K562 (cell line): ENCODE data around the gene CROT.

Experiments
- CREB1 ChIP-seq, 2 experiments: sonication (generic) in 1 of 2; formaldehyde crosslinking in 1 of 2; IDR thresholded peaks; 2 replicates each; pipeline versions ENCODE4 v1.6.1 to v1.8.0; 2012 to 2022; ENCODE audit warnings: inconsistent platforms in 1 of 2, mild to moderate bottlenecking in 1 of 2, missing genetic modification reagents in 1 of 2, moderate library complexity in 1 of 2
- DPF2 ChIP-seq: fragments of 450-650 bp; IDR thresholded peaks from 2 replicates; pipeline ENCODE4 v1.6.1; 2016
- ETV6 ChIP-seq, 3 experiments: fragments of 150-350 bp in 1 of 3; sonication (generic) in 1 of 3; formaldehyde crosslinking in 1 of 3; IDR thresholded peaks; 2 replicates each; pipeline versions ENCODE4 v1.6.1 to v1.8.0; 2014 to 2022; ENCODE audit warnings: borderline replicate concordance in 2 of 3, low read depth in 2 of 3, antibody characterized with exemption in 1 of 3, low read length in 1 of 3, mild to moderate bottlenecking in 1 of 3, missing genetic modification reagents in 1 of 3
- GTF2F1 ChIP-seq: IDR thresholded peaks from 2 replicates; pipeline ENCODE4 v1.6.1; 2011; ENCODE audit warnings: low read depth, low read length, improper control_type of control experiment
- KDM4B ChIP-seq, 2 experiments: fragments of 450-650 bp in 1 of 2; sonication (generic) in 1 of 2; IDR thresholded peaks; 2 replicates each; pipeline ENCODE4 v1.6.1; 2016 to 2017; ENCODE audit warnings: borderline replicate concordance in 2 of 2, antibody characterized with exemption in 1 of 2, low read depth in 1 of 2, mild to moderate bottlenecking in 1 of 2
- PHF8 ChIP-seq: fragments of 200-600 bp; sonication (generic); IDR thresholded peaks from 2 replicates; pipeline ENCODE4 v1.6.1; 2012; ENCODE audit warnings: mixed run types, mild to moderate bottlenecking, inconsistent platforms, low read length, moderate library complexity, borderline replicate concordance
- TAF9B ChIP-seq: fragments of 450-650 bp; IDR thresholded peaks from 2 replicates; pipeline ENCODE4 v1.6.1; 2018; ENCODE audit warnings: mild to moderate bottlenecking; ENCODE audit not compliant: partially characterized antibody
- ZFP30 ChIP-seq: fragments of 250-450 bp; sonication (Bioruptor Pico); IDR thresholded peaks from 2 replicates; pipeline ENCODE4 v1.8.0; 2022; ENCODE audit warnings: moderate library complexity, mild to moderate bottlenecking, inconsistent platforms, borderline replicate concordance
- ZNF146 ChIP-seq: IDR thresholded peaks from one replicate; pipeline ENCODE4 v1.6.1; 2018; ENCODE audit warnings: missing compliant biosample characterization; ENCODE audit not compliant: unreplicated experiment
- ZNF436 ChIP-seq: fragments of 250-450, 450-650 bp; sonication (Bioruptor Pico); formaldehyde crosslinking; IDR thresholded peaks from 2 replicates; pipeline ENCODE4 v1.7.0; 2020; ENCODE audit warnings: mild to moderate bottlenecking
- TF ChIP-seq, protein P1 (sequence below): fragments of 250-450 bp; sonication (Bioruptor Pico); IDR thresholded peaks from 2 replicates; pipeline ENCODE4 v1.5.0; 2020; ENCODE audit warnings: mild to moderate bottlenecking
- TF ChIP-seq, protein P2 (sequence below): sonication (generic); formaldehyde crosslinking; IDR thresholded peaks from 2 replicates; pipeline ENCODE4 v1.8.1; 2022; ENCODE audit warnings: missing genetic modification reagents
- TF ChIP-seq, protein P3 (sequence below): sonication (generic); formaldehyde crosslinking; IDR thresholded peaks from 2 replicates; pipeline ENCODE4 v1.8.1; 2023; ENCODE audit warnings: mild to moderate bottlenecking, missing genetic modification reagents

DNA sequence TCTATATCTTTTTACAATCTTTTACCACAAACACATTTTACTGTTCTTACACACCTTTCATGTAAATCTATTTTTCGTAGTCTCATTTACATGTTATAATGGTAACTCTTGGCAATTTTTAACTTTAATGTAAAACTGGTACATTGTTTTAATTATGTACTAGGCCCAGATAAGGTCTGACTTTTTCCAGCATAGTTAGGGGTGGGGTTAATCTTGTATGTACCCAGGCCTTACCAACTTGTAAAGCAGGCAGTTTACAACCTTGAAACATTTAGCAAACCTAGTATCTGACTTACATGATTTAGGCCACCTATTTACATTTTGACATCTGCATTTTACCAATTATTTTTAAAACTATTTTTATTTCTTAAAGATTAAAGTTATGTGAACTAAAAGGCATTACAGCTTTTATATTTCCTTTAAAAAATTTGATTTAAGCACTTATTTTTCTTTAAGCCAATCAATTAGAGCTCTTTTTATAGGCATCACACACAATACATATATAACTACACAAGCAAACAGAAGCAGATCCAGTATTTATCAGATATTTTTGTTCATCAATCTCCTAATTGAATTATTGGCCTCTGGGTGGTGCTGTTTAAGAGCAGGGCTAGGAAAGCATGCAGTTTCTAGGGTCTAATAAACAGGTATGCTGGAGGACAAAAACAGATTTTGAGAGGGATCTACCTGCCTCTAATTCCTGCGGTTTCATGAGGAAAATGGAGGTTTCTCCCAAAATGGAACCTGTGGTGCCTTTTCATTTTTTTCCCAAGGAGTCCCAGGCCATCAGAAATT is 19.7 kb upstream of the CROT start:
- TF ChIP-seq TAF9B (no peak), ZNF436 (CRISPR knock-in tag) (no peak), ZFP30 (CRISPR knock-in tag) (no peak), ETV6 (IDR thresholded peaks at IDR 0.05; ENCODE audit: borderline replicate concordance in 1 of 2, low read depth in 2 of 2, low read length in 1 of 2) (no peak), ETV6 (CRISPR knock-in tag; IDR thresholded peaks at IDR 0.05; ENCODE audit: borderline replicate concordance) (no peak), KDM4B (IDR thresholded peaks at IDR 0.05; ENCODE audit: borderline replicate concordance in 2 of 2, low read depth in 1 of 2) (no peak), GTF2F1 (no peak), DPF2 (no peak), PHF8 (no peak), ZNF146 (CRISPR knock-in tag) (no peak), CREB1 (IDR thresholded peaks at IDR 0.05) (no peak), CREB1 (CRISPR knock-in tag; IDR thresholded peaks at IDR 0.05) (no peak)
- TF ChIP-seq, protein P1, sequence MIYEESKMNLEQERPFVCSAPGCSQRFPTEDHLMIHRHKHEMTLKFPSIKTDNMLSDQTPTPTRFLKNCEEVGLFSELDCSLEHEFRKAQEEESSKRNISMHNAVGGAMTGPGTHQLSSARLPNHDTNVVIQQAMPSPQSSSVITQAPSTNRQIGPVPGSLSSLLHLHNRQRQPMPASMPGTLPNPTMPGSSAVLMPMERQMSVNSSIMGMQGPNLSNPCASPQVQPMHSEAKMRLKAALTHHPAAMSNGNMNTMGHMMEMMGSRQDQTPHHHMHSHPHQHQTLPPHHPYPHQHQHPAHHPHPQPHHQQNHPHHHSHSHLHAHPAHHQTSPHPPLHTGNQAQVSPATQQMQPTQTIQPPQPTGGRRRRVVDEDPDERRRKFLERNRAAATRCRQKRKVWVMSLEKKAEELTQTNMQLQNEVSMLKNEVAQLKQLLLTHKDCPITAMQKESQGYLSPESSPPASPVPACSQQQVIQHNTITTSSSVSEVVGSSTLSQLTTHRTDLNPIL (CRISPR knock-in tag), result no peak
- TF ChIP-seq, protein P2, sequence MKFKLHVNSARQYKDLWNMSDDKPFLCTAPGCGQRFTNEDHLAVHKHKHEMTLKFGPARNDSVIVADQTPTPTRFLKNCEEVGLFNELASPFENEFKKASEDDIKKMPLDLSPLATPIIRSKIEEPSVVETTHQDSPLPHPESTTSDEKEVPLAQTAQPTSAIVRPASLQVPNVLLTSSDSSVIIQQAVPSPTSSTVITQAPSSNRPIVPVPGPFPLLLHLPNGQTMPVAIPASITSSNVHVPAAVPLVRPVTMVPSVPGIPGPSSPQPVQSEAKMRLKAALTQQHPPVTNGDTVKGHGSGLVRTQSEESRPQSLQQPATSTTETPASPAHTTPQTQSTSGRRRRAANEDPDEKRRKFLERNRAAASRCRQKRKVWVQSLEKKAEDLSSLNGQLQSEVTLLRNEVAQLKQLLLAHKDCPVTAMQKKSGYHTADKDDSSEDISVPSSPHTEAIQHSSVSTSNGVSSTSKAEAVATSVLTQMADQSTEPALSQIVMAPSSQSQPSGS, result no peak
- TF ChIP-seq, protein P3, sequence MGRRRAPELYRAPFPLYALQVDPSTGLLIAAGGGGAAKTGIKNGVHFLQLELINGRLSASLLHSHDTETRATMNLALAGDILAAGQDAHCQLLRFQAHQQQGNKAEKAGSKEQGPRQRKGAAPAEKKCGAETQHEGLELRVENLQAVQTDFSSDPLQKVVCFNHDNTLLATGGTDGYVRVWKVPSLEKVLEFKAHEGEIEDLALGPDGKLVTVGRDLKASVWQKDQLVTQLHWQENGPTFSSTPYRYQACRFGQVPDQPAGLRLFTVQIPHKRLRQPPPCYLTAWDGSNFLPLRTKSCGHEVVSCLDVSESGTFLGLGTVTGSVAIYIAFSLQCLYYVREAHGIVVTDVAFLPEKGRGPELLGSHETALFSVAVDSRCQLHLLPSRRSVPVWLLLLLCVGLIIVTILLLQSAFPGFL (CRISPR knock-in tag), result no peak
